Esophagus mucosa (tissue), 1 donor: ENCODE results near the gene POMP. TPM values are rescaled to one million over a fixed set of nuclear protein-coding genes. Genes with fewer than 3 reads are reported as not detected.

Experiments
- ATAC-seq: fragments of 200-7000 bp; cut with Tn5 transposase; one replicate; pipeline ENCODE4 v1.9.1; 2020
- total RNA-seq: library from RNA; stranded (reverse); gene quantifications from one replicate; pipeline ENCODE4 v1.2.4, GENCODE V29; 2023
- donor health status: DM: yes; HTN: yes; CAD: no.

Gene POMP
- 55.2 TPM for total RNA-seq

GRCh38 chr13:28658796-28659620, at the start of gene POMP:
TSS of gene POMP (plus strand) at chr13:28659130. CDS start at chr13:28659185, 55 bp downstream.
- peak; percentile 98 for ATAC-seq

GRCh38 chr13:28609381-28609780, 49.5 kb upstream of the POMP start:
- no peak for ATAC-seq

- ATAC-seq: no peak
Observed at GRCh38 chr13:28609926-28610325, 49.0 kb upstream of the POMP start.

- ATAC-seq: no peak
Observed at GRCh38 chr13:28610996-28611395, 47.9 kb upstream of the POMP start.

GRCh38 chr13:28611654-28612131, 47.2 kb upstream of the POMP start:
- ATAC-seq: no peak

GRCh38 chr13:28613562-28613961, 45.4 kb upstream of the POMP start:
- ATAC-seq: no peak

GRCh38 chr13:28615916-28616446, 42.9 kb upstream of the POMP start:
- no peak for ATAC-seq

- ATAC-seq: no peak
Observed at GRCh38 chr13:28618230-28618994, 40.5 kb upstream of the POMP start.

GRCh38 chr13:28620011-28620830, 38.7 kb upstream of the POMP start:
- no peak for ATAC-seq

- ATAC-seq: no peak
Observed at GRCh38 chr13:28621449-28621848, 37.5 kb upstream of the POMP start.

- no peak for ATAC-seq
Observed at GRCh38 chr13:28622286-28622685, 36.6 kb upstream of the POMP start.

GRCh38 chr13:28623782-28624706, 34.9 kb upstream of the POMP start:
- no peak for ATAC-seq

GRCh38 chr13:28624707-28625432, 34.1 kb upstream of the POMP start:
- ATAC-seq: no peak

GRCh38 chr13:28626266-28626665, 32.7 kb upstream of the POMP start:
- no peak for ATAC-seq

- no peak for ATAC-seq
Observed at GRCh38 chr13:28628241-28628640, 30.7 kb upstream of the POMP start.

GRCh38 chr13:28630869-28631268, 28.1 kb upstream of the POMP start:
- no peak for ATAC-seq

GRCh38 chr13:28631801-28632200, 27.1 kb upstream of the POMP start:
- ATAC-seq: no peak

GRCh38 chr13:28636069-28636468, 22.9 kb upstream of the POMP start:
- no peak for ATAC-seq

GRCh38 chr13:28636677-28637317, 22.1 kb upstream of the POMP start:
- peak; percentile 61 for ATAC-seq

- no peak for ATAC-seq
Observed at GRCh38 chr13:28637714-28638355, 21.1 kb upstream of the POMP start.
